T-helper 2 cell treated with Interferon-gamma antibody and Interleukin-4, amounts not matched to agents 5 μg/mL and 100 μg/mL, for 36 hours (primary cell): ENCODE measurements around the gene SETD1B.

Experiments
- DNase-seq: peaks from one replicate; pipeline ENCODE4 v3.0.0; 2021; ENCODE audit warnings: low spot score
- H3K27ac Mint-ChIP-seq: one replicate; pipeline ENCODE4 v1.8.0; 2021; ENCODE audit warnings: mild to moderate bottlenecking, mixed read lengths
- H3K27me3 Mint-ChIP-seq: one replicate; pipeline ENCODE4 v1.8.0; 2021; ENCODE audit warnings: low read depth, mixed read lengths
- H3K36me3 Mint-ChIP-seq: one replicate; pipeline ENCODE4 v1.8.0; 2021; ENCODE audit warnings: low read depth, mixed read lengths
- H3K4me1 Mint-ChIP-seq: one replicate; pipeline ENCODE4 v1.8.0; 2021; ENCODE audit warnings: low read depth, mixed read lengths
- H3K4me3 Mint-ChIP-seq: one replicate; pipeline ENCODE4 v1.8.0; 2022; ENCODE audit warnings: mild to moderate bottlenecking, moderate library complexity, mixed read lengths
- H3K9me3 Mint-ChIP-seq: one replicate; pipeline ENCODE4 v1.8.0; 2021; ENCODE audit warnings: mixed read lengths

SETD1B gene

DNA sequence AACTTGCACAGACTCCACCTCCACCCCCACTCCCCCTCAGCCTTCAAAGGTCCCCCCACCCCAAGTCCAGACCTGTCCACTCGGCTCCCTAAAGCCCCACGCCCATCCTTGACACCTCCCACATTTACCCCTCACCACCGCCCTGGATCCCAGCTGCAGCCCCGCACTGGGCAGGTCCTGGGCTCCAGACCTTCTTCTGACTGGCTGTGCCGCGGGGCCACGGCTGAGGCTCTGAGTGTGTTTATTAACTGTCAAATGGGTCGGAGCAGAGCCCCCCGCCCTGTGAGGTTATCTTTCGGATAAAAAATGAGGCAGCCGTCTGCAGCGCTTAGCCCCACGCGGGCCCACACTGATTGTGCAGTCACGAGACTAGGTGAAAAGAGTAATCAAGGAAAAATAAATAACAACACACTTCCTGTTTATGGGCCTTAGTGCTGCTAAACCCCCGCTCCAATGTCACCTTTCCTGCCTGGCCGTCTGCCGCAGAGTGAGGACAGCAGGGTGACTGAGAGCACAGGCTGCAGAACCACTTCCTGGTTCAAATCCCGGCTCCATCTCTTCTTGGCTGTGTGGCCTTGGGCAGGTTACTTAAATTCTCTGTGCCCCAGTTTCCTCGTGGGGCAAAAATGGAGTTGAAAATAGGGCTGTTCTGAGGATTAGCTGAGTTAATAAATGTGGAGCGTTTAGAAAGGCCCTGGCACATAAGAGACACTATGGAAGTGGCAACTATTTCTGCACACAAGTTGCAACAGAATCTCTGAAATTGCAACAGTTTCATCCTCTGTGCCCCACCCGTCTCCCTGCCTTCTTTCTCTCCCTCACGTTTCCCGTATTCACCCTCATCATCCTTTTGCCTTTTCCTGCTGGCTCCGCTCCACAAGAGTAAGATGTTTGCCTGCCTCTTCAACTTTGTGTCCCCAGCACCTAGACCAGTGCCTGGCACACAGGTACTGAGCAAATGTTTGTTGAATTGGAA lies 9.4 kb downstream of the SETD1B start:
- no peak for DNase-seq
- no peaks in the 10 kb centered on the region for H3K27me3 Mint-ChIP-seq
- peaks cover 29% of the 10 kb centered on the region for H3K4me1 Mint-ChIP-seq
- H3K27ac Mint-ChIP-seq: peak overlapping the region; percentile 43
- H3K36me3 Mint-ChIP-seq: peaks cover 67% of the 10 kb centered on the region
- no peaks in the 10 kb centered on the region for H3K9me3 Mint-ChIP-seq
- H3K4me3 Mint-ChIP-seq: peak overlapping the region; percentile 78

DNA sequence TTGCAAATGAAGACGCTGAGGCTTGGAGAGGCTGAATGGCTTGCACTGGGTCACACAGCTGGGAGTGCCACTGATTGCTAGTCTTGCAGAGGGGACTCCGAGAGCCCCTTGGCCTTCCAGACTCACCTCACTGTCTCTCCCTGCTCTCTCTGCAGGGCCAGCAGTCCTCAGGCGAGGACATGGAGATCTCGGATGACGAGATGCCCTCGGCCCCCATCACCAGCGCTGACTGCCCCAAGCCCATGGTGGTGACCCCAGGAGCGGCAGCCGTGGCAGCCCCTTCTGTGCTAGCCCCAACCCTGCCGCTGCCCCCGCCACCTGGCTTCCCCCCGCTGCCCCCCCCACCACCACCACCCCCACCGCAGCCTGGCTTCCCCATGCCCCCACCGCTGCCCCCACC lies 10.1 kb downstream of the SETD1B start:
- peaks cover 29% of the 10 kb centered on the region for H3K4me1 Mint-ChIP-seq
- no peaks in the 10 kb centered on the region for H3K9me3 Mint-ChIP-seq
- H3K4me3 Mint-ChIP-seq: no peak overlapping the region
- H3K27ac Mint-ChIP-seq: no peak overlapping the region
- no peak for DNase-seq
- H3K36me3 Mint-ChIP-seq: peaks cover 64% of the 10 kb centered on the region
- no peaks in the 10 kb centered on the region for H3K27me3 Mint-ChIP-seq

DNA sequence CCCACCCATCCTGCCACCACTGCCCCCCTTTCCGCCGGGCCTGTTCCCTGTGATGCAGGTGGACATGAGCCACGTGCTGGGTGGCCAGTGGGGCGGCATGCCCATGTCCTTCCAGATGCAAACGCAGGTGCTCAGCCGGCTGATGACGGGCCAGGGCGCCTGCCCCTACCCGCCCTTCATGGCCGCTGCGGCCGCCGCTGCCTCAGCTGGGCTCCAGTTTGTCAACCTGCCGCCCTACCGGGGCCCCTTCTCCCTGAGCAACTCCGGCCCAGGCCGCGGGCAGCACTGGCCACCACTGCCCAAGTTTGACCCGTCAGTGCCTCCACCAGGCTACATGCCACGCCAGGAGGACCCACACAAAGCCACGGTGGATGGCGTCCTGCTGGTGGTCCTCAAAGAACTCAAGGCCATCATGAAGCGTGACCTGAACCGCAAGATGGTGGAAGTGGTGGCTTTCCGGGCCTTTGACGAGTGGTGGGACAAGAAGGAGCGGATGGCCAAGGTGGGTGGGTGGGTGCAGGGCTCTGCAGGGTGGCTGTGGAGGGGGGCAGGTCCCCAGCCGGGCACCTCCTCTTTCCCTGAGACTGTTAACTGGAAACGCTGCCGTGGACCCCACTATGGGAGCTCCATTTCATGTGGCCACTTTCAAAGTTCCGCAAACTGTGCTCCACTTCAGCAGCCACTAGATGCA lies 10.8 kb downstream of the SETD1B start:
- H3K4me1 Mint-ChIP-seq: peaks cover 25% of the 10 kb centered on the region
- H3K27me3 Mint-ChIP-seq: no peaks in the 10 kb centered on the region
- no peak overlapping the region for H3K27ac Mint-ChIP-seq
- H3K9me3 Mint-ChIP-seq: no peaks in the 10 kb centered on the region
- no peak for DNase-seq
- H3K4me3 Mint-ChIP-seq: no peak overlapping the region
- peaks cover 63% of the 10 kb centered on the region for H3K36me3 Mint-ChIP-seq

DNA sequence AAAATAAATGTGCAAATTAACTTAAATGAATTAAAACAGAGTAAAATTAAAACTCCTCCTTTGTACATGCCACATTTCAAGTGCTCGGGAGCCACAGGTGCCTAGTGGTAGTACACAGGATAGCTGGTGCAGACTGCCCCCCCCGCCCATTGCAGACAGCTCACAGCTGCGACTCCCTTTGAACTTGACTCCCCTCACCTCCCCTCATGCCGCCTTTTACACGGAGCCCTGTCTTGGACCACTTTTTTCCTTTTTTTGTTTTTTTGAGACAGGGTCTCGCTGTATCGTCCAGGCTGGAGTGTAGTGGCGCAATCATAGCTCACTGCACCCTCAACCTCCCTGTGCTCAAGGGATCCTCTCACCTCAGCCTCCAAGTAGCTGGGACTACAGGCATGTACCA lies 11.5 kb downstream of the SETD1B start:
- Mint-ChIP-seq H3K9me3 (no peaks in the 10 kb centered on the region), H3K4me1 (peaks cover 24% of the 10 kb centered on the region), H3K27me3 (no peaks in the 10 kb centered on the region), H3K36me3 (peaks cover 63% of the 10 kb centered on the region), H3K27ac (peak overlapping the region; percentile 21), H3K4me3 (no peak overlapping the region)
- DNase-seq: no peak

DNA sequence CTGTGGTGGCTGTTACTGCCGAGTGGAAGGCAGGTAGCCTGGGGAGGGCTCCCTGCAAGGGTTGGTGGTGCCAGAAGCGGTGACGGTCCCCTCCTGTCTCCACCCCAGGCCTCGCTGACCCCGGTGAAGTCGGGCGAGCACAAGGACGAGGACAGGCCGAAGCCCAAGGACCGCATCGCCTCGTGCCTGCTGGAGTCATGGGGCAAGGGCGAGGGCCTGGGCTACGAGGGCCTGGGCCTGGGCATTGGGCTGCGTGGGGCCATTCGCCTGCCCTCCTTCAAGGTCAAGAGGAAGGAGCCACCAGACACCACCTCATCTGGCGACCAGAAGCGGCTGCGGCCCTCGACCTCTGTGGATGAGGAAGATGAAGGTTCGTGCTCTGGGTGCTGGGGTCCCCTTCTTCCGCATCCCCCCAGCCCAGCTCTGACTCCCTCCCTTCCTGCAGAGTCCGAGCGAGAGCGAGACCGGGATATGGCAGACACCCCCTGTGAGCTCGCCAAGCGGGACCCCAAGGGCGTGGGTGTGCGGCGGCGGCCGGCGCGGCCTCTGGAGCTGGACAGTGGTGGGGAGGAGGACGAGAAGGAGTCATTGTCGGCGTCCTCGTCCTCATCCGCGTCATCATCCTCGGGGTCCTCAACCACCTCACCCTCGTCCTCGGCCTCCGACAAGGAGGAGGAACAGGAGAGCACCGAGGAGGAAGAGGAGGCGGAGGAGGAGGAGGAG lies 13.3 kb downstream of the SETD1B start:
- Mint-ChIP-seq H3K27me3 (no peaks in the 10 kb centered on the region), H3K36me3 (peaks cover 64% of the 10 kb centered on the region), H3K4me3 (no peak overlapping the region), H3K9me3 (no peaks in the 10 kb centered on the region), H3K4me1 (peaks cover 14% of the 10 kb centered on the region), H3K27ac (no peak overlapping the region)
- no peak for DNase-seq

DNA sequence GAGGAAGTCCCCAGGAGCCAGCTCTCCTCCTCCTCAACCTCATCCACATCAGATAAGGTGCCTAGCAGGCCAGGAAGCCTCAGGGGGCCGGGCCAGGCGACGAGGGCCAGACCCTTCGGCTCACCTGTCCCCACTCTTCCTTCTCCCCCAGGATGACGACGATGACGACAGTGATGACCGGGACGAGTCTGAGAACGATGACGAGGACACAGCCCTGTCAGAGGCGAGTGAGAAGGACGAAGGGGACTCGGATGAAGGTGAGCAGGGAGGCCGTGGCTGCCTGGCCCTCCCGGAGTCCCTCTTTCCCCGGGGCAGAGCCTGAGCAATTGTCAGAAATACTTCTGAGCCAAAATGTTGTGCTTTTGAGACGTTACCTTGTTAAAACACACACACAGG lies 13.8 kb downstream of the SETD1B start:
- H3K4me1 Mint-ChIP-seq: peaks cover 10% of the 10 kb centered on the region
- no peaks in the 10 kb centered on the region for H3K9me3 Mint-ChIP-seq
- H3K36me3 Mint-ChIP-seq: peaks cover 61% of the 10 kb centered on the region
- no peak overlapping the region for H3K27ac Mint-ChIP-seq
- H3K4me3 Mint-ChIP-seq: no peak overlapping the region
- no peaks in the 10 kb centered on the region for H3K27me3 Mint-ChIP-seq
- DNase-seq: no peak

DNA sequence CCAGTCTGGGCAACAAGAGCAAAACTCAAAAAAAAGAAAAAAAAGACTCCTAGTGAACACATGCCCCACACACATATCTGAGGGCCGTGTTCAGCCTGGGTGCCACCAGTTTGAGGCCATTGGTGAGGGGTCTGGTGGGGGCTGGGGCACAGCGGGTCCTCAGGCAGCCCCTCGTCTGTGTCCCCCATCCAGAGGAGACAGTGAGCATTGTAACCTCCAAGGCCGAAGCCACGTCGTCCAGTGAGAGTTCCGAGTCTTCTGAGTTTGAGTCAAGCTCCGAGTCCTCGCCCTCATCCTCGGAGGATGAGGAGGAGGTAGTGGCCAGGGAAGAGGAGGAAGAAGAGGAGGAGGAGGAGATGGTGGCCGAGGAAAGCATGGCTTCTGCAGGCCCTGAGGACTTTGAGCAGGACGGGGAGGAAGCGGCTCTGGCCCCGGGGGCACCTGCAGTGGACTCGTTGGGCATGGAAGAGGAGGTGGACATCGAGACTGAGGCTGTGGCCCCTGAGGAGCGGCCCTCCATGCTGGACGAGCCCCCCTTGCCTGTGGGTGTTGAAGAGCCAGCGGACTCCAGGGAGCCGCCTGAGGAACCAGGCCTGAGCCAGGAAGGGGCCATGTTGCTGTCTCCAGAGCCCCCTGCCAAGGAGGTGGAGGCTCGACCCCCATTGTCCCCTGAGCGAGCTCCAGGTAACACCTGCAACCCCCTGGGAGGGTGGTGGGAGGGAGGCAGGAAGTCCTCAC lies 15.6 kb downstream of the SETD1B start:
- Mint-ChIP-seq H3K27ac (peak overlapping the region; percentile 26), H3K4me1 (no peaks in the 10 kb centered on the region), H3K36me3 (peaks cover 58% of the 10 kb centered on the region), H3K27me3 (no peaks in the 10 kb centered on the region), H3K9me3 (no peaks in the 10 kb centered on the region), H3K4me3 (no peak overlapping the region)
- no peak for DNase-seq

DNA sequence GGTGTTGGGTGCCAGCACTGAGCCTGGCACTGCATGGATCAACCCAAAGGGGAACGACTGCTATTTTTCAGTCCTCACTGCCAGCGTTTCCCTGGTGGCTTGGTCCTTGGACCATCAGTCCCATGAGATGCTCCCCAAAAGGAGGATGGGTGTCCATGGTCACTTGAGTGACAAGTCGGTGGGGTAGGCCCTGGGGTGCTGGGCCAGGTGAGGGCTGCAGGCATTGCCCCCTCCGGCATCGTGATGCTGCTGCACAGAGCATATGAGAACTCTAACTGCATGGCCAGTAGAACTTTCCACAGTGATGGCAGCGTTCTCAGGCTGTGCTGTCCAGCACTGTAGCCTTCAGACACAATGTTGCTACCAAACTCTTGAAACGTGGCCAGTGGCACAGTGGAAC lies 16.2 kb downstream of the SETD1B start:
- Mint-ChIP-seq H3K36me3 (peaks cover 54% of the 10 kb centered on the region), H3K27ac (no peak overlapping the region), H3K4me3 (no peak overlapping the region), H3K27me3 (no peaks in the 10 kb centered on the region), H3K9me3 (no peaks in the 10 kb centered on the region), H3K4me1 (no peaks in the 10 kb centered on the region)
- DNase-seq: no peak

DNA sequence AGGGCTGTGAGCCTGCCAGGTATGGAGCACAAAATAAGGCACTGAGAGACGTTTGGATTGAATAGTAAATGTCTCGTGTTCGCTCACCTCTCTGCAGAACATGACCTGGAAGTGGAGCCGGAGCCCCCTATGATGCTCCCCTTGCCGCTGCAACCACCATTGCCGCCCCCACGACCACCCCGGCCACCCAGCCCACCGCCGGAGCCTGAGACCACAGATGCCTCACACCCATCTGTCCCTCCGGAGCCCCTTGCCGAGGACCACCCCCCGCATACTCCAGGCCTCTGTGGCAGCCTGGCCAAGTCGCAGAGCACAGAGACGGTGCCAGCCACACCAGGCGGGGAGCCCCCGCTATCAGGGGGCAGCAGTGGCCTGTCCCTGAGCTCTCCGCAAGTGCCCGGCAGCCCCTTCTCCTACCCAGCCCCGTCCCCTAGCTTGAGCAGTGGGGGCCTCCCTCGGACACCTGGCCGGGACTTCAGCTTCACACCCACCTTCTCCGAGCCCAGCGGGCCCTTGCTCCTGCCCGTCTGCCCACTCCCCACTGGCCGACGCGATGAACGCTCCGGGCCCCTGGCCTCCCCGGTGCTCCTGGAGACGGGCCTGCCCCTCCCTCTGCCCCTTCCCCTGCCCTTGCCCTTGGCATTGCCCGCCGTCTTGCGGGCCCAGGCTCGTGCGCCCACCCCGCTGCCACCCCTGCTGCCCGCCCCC lies 18.7 kb downstream of the SETD1B start:
- no peaks in the 10 kb centered on the region for H3K4me1 Mint-ChIP-seq
- peaks cover 50% of the 10 kb centered on the region for H3K36me3 Mint-ChIP-seq
- no peak overlapping the region for H3K4me3 Mint-ChIP-seq
- no peak for DNase-seq
- no peak overlapping the region for H3K27ac Mint-ChIP-seq
- no peaks in the 10 kb centered on the region for H3K27me3 Mint-ChIP-seq
- no peaks in the 10 kb centered on the region for H3K9me3 Mint-ChIP-seq

DNA sequence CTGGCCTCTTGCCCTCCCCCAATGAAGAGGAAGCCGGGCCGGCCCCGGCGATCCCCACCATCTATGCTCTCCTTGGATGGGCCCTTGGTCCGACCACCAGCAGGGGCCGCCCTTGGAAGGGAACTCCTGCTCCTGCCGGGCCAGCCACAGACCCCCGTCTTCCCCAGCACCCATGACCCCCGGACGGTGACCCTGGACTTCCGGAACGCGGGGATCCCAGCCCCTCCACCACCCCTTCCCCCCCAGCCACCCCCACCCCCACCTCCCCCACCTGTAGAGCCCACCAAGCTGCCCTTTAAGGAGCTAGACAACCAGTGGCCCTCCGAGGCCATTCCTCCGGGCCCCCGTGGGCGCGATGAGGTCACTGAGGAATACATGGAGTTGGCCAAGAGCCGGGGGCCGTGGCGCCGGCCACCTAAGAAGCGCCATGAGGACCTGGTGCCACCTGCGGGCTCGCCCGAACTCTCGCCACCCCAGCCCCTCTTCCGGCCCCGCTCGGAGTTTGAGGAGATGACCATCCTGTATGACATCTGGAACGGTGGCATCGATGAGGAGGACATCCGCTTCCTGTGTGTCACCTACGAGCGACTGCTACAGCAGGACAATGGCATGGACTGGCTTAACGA lies 19.4 kb downstream of the SETD1B start:
- Mint-ChIP-seq H3K4me1 (no peaks in the 10 kb centered on the region), H3K36me3 (peaks cover 45% of the 10 kb centered on the region), H3K27ac (no peak overlapping the region), H3K27me3 (no peaks in the 10 kb centered on the region), H3K9me3 (no peaks in the 10 kb centered on the region), H3K4me3 (no peak overlapping the region)
- no peak for DNase-seq

DNA sequence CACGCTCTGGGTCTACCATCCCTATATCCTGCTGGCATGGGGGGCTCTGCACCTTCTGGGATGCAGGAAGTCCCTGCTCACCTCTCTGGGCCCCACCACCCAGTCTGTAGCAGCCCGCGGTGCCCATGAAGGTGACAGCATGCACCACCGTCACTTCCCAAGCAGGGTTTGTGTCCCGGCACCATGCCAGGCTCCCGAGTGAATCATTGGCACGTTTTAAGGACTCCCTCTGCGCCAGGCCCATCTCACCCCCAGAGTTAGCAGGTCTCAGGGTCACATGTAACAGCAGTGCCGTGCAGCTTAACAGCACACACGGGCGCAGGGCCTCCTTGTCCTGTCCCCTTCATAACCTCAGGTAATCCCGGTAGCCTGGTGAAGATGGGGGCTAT lies 19.9 kb downstream of the SETD1B start:
- H3K36me3 Mint-ChIP-seq: peaks cover 50% of the 10 kb centered on the region
- no peaks in the 10 kb centered on the region for H3K27me3 Mint-ChIP-seq

DNA sequence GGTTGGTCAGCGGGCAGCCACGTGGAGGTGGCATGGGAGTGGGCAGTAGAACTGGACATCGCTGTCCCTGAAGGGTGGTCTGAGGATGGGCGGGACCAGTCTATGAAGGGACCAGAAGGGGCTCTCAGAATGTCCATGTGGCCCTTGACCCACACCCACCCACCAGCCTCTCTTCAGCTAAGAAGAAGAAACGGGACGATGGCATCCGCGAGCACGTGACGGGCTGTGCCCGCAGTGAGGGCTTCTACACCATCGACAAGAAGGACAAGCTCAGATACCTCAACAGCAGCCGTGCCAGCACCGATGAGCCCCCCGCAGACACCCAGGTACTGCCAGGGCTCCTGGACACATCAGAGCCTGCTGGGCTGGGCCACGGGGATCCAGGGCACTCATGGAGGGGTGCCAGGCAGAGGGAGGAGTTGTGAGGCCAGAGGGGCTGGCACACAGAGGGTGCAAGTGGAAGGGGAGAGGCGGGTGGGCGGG lies 21.3 kb downstream of the SETD1B start:
- Mint-ChIP-seq H3K27me3 (no peaks in the 10 kb centered on the region), H3K4me3 (no peak overlapping the region), H3K36me3 (peaks cover 52% of the 10 kb centered on the region), H3K4me1 (no peaks in the 10 kb centered on the region), H3K9me3 (no peaks in the 10 kb centered on the region), H3K27ac (no peak overlapping the region)
- DNase-seq: no peak

More for the DNA sequence above, 19.9 kb downstream of the SETD1B start:
- no peaks in the 10 kb centered on the region for H3K9me3 Mint-ChIP-seq
- no peak overlapping the region for H3K4me3 Mint-ChIP-seq
- no peaks in the 10 kb centered on the region for H3K4me1 Mint-ChIP-seq
- no peak overlapping the region for H3K27ac Mint-ChIP-seq
- DNase-seq: no peak
